Mesenchymal stem cell (in vitro differentiated cells and primary cell): ENCODE measurements around the gene OPN1SW.

ENCODE experiments used
- DNase-seq: peaks from one replicate; pipeline ENCODE4 v3.0.0-alpha.2; 2013
- H2AFZ ChIP-seq: one replicate; pipeline ENCODE4 v1.6.1; 2013; ENCODE audit warnings: low read depth, mild to moderate bottlenecking, control low read depth, inconsistent platforms, low read length, moderate library complexity
- H2AK5ac ChIP-seq: 2 replicates; pipeline ENCODE4 v1.6.1; 2013; ENCODE audit warnings: low read length, moderate library complexity, mild to moderate bottlenecking, inconsistent platforms; ENCODE audit not compliant: severe bottlenecking
- H2BK120ac ChIP-seq: one replicate; pipeline ENCODE4 v1.6.1; 2013; ENCODE audit warnings: low read depth, mild to moderate bottlenecking, inconsistent platforms, low read length, moderate library complexity
- H2BK12ac ChIP-seq, 2 experiments: one replicate each; pipeline ENCODE4 v1.6.1; 2013; ENCODE audit warnings: inconsistent platforms in 2 of 2, low read length in 2 of 2, mild to moderate bottlenecking in 2 of 2, moderate library complexity in 2 of 2, control low read depth in 1 of 2
- H2BK15ac ChIP-seq: one replicate; pipeline ENCODE4 v1.6.1; 2013; ENCODE audit warnings: mild to moderate bottlenecking, low read depth, inconsistent platforms; ENCODE audit not compliant: poor library complexity, severe bottlenecking
- H2BK5ac ChIP-seq: 2 replicates; pipeline ENCODE4 v1.6.1; 2013; ENCODE audit warnings: low read depth, mild to moderate bottlenecking, low read length, control low read depth, inconsistent platforms; ENCODE audit not compliant: poor library complexity, severe bottlenecking
- H3K14ac ChIP-seq, 2 experiments: one replicate each; pipeline ENCODE4 v1.6.1; 2013; ENCODE audit warnings: inconsistent platforms in 2 of 2, low read length in 2 of 2, control low read depth in 1 of 2, mild to moderate bottlenecking in 1 of 2, moderate library complexity in 1 of 2
- H3K18ac ChIP-seq, 2 experiments: one replicate each; pipeline ENCODE4 v1.6.1; 2013; ENCODE audit warnings: inconsistent platforms in 2 of 2, low read length in 2 of 2, control low read depth in 1 of 2, low read depth in 1 of 2, mild to moderate bottlenecking in 1 of 2
- H3K23ac ChIP-seq, 2 experiments: one replicate each; pipeline ENCODE4 v1.6.1; 2013; ENCODE audit warnings: inconsistent platforms in 2 of 2, low read length in 2 of 2, mild to moderate bottlenecking in 2 of 2, moderate library complexity in 2 of 2, control low read depth in 1 of 2
- H3K27ac ChIP-seq: 2 replicates; pipeline ENCODE4 v1.5.1; 2013; ENCODE audit warnings: mild to moderate bottlenecking, moderate library complexity, low read length, control low read depth, inconsistent platforms; ENCODE audit not compliant: poor library complexity, severe bottlenecking
- H3K27me3 ChIP-seq, 2 experiments: 2 replicates each; pipeline versions ENCODE4 v1.6.1 to v1.7.0; 2013; ENCODE audit warnings: low read length in 2 of 2, mild to moderate bottlenecking in 2 of 2, moderate library complexity in 2 of 2, control low read depth in 1 of 2, inconsistent platforms in 1 of 2; ENCODE audit not compliant: control insufficient read depth in 1 of 2, insufficient read depth in 1 of 2
- H3K36me3 ChIP-seq, 2 experiments: 2 replicates each; pipeline versions ENCODE4 v1.6.1 to v1.7.0; 2013; ENCODE audit warnings: low read length in 2 of 2, control low read depth in 1 of 2, inconsistent platforms in 1 of 2, low read depth in 1 of 2, mild to moderate bottlenecking in 1 of 2; ENCODE audit not compliant: insufficient read depth in 2 of 2, control insufficient read depth in 1 of 2
- H3K4ac ChIP-seq, 2 experiments: one replicate each; pipeline ENCODE4 v1.6.1; 2013; ENCODE audit warnings: inconsistent platforms in 2 of 2, low read length in 2 of 2, mild to moderate bottlenecking in 2 of 2, moderate library complexity in 2 of 2, control low read depth in 1 of 2, low read depth in 1 of 2
- H3K4me1 ChIP-seq: 2 replicates; pipeline ENCODE4 v1.6.1; 2013; ENCODE audit warnings: low read depth, low read length, control low read depth; ENCODE audit not compliant: control insufficient read depth, insufficient read depth
- H3K4me2 ChIP-seq: 2 replicates; pipeline ENCODE4 v1.6.1; 2013; ENCODE audit warnings: low read length, mild to moderate bottlenecking, inconsistent platforms; ENCODE audit not compliant: poor library complexity, severe bottlenecking
- H3K4me3 ChIP-seq, 2 experiments: 2 replicates each; pipeline versions ENCODE4 v1.5.1 to v1.7.0; 2013; ENCODE audit warnings: low read length in 2 of 2, mild to moderate bottlenecking in 2 of 2, control low read depth in 1 of 2, low read depth in 1 of 2; ENCODE audit not compliant: insufficient read depth in 1 of 2
- H3K79me1 ChIP-seq: replicated peaks from 2 replicates; pipeline ENCODE4 v1.6.1; 2013; ENCODE audit warnings: mild to moderate bottlenecking, control low read depth, low read length, inconsistent platforms; ENCODE audit not compliant: poor library complexity, severe bottlenecking
- H3K9ac ChIP-seq: 2 replicates; pipeline ENCODE4 v1.7.0; 2013; ENCODE audit warnings: mild to moderate bottlenecking, low read length, moderate library complexity
- H3K9me3 ChIP-seq: 2 replicates; pipeline ENCODE4 v1.7.0; 2013; ENCODE audit warnings: mild to moderate bottlenecking, low read length; ENCODE audit not compliant: control insufficient read depth
- H4K8ac ChIP-seq: one replicate; pipeline ENCODE4 v1.6.1; 2013; ENCODE audit warnings: inconsistent platforms, mild to moderate bottlenecking, low read length, moderate library complexity
- H4K91ac ChIP-seq: one replicate; pipeline ENCODE4 v1.6.1; 2013; ENCODE audit warnings: mild to moderate bottlenecking, low read length, inconsistent platforms
- WGBS: methylation state at CpG from one replicate; pipeline ENCODE4 v1.1.7; 2013; ENCODE audit warnings: mixed read lengths; 5-methylcytosine and 5-hydroxymethylcytosine counted together

The OPN1SW gene

GRCh38 chr7:128744366-128744905, 31.2 kb downstream of the OPN1SW start:
- H2BK15ac ChIP-seq = peak overlapping the region; percentile 50
- H3K18ac ChIP-seq = no peak overlapping the region
- peak overlapping the region; percentile 20 for H3K9ac ChIP-seq
- H2AK5ac ChIP-seq = no peak overlapping the region
- no peaks in the 10 kb centered on the region for H3K9me3 ChIP-seq
- H3K4me3 ChIP-seq = peak overlapping the region in 1 of 2 experiments; percentile 97
- no peaks in the 10 kb centered on the region for H3K27me3 ChIP-seq
- no peak overlapping the region for H2BK12ac ChIP-seq
- H2BK5ac ChIP-seq = no peak overlapping the region
- WGBS = 91% methylated on average over 2 of the region's 2 CpGs
- no peak overlapping the region for H3K14ac ChIP-seq
- H3K23ac ChIP-seq = no peak overlapping the region
- H3K4ac ChIP-seq = no peak overlapping the region
- no peak overlapping the region for H2BK120ac ChIP-seq
- H3K79me1 ChIP-seq = no peaks in the 10 kb centered on the region
- H4K8ac ChIP-seq = peak overlapping the region; percentile 25
- H4K91ac ChIP-seq = no peak overlapping the region
- no peak overlapping the region for H3K4me2 ChIP-seq
- H3K36me3 ChIP-seq = peaks cover 14 to 50% of the 10 kb centered on the region in 2 experiments
- DNase-seq = no peak
- H3K4me1 ChIP-seq = peaks cover 3% of the 10 kb centered on the region
- H3K27ac ChIP-seq = no peak overlapping the region
- no peak overlapping the region for H2AFZ ChIP-seq

- H2BK5ac ChIP-seq = no peak overlapping the region
- H3K4me3 ChIP-seq = peak overlapping the region in 1 of 2 experiments; percentile 97
- H2AFZ ChIP-seq = no peak overlapping the region
- H3K4me1 ChIP-seq = peaks cover 3% of the 10 kb centered on the region
- H3K79me1 ChIP-seq = no peaks in the 10 kb centered on the region
- peak overlapping the region in 1 of 2 experiments; percentile 7 for H3K18ac ChIP-seq
- no peaks in the 10 kb centered on the region for H3K9me3 ChIP-seq
- H3K4ac ChIP-seq = no peak overlapping the region
- no peak overlapping the region for H4K91ac ChIP-seq
- no peak overlapping the region for H4K8ac ChIP-seq
- H3K4me2 ChIP-seq = no peak overlapping the region
- no peak overlapping the region for H2BK12ac ChIP-seq
- H2AK5ac ChIP-seq = no peak overlapping the region
- peak overlapping the region; percentile 99 for H3K9ac ChIP-seq
- H3K36me3 ChIP-seq = peaks cover 11 to 38% of the 10 kb centered on the region in 2 experiments
- no peaks in the 10 kb centered on the region for H3K27me3 ChIP-seq
- H2BK15ac ChIP-seq = no peak overlapping the region
- H2BK120ac ChIP-seq = no peak overlapping the region
- peak; percentile 56 for DNase-seq
- no peak overlapping the region for H3K27ac ChIP-seq
- H3K14ac ChIP-seq = no peak overlapping the region
- H3K23ac ChIP-seq = no peak overlapping the region
- 62% methylated on average over 6 of the region's 7 CpGs for WGBS
Measured at GRCh38 chr7:128743112-128743772, 32.4 kb downstream of the OPN1SW start.

GRCh38 chr7:128742206-128742605, 33.4 kb downstream of the OPN1SW start:
- Histone ChIP-seq H4K91ac (no peak overlapping the region), H4K8ac (no peak overlapping the region), H3K9me3 (no peaks in the 10 kb centered on the region), H3K4me3 (peak overlapping the region in 1 of 2 experiments; percentile 97), H2BK15ac (no peak overlapping the region), H3K79me1 (no peaks in the 10 kb centered on the region), H3K27me3 (no peaks in the 10 kb centered on the region), H3K23ac (no peak overlapping the region), H2BK12ac (no peak overlapping the region), H2BK5ac (no peak overlapping the region), H3K18ac (no peak overlapping the region), H3K27ac (no peak overlapping the region), H2AFZ (no peak overlapping the region), H3K36me3 (peaks cover 11 to 28% of the 10 kb centered on the region in 2 experiments), H2BK120ac (no peak overlapping the region), H3K4me1 (peaks cover 3% of the 10 kb centered on the region), H3K4me2 (no peak overlapping the region), H3K4ac (no peak overlapping the region), H3K9ac (peak overlapping the region; percentile 99), H3K14ac (no peak overlapping the region), H2AK5ac (no peak overlapping the region)
- peak; percentile 41 for DNase-seq
- 100% methylated on average over 1 of the region's 4 CpGs for WGBS

GRCh38 chr7:128741491-128741890, 34.1 kb downstream of the OPN1SW start:
- Histone ChIP-seq H3K18ac (no peak overlapping the region), H3K79me1 (no peaks in the 10 kb centered on the region), H4K91ac (no peak overlapping the region), H3K27ac (no peak overlapping the region), H3K23ac (no peak overlapping the region), H3K14ac (no peak overlapping the region), H2BK5ac (no peak overlapping the region), H2AFZ (no peak overlapping the region), H4K8ac (no peak overlapping the region), H3K4me3 (peak overlapping the region in 1 of 2 experiments; percentile 97), H3K4me2 (no peak overlapping the region), H2BK15ac (no peak overlapping the region), H2BK12ac (no peak overlapping the region), H3K4me1 (peaks cover 3% of the 10 kb centered on the region), H3K4ac (no peak overlapping the region), H3K9me3 (no peaks in the 10 kb centered on the region), H3K27me3 (no peaks in the 10 kb centered on the region), H2BK120ac (no peak overlapping the region), H3K9ac (peak overlapping the region; percentile 99), H2AK5ac (no peak overlapping the region), H3K36me3 (peaks cover 11 to 25% of the 10 kb centered on the region in 2 experiments)
- WGBS = 86% methylated on average over 1 of the region's 3 CpGs
- DNase-seq = no peak
